NCI-H2171 (cell line): Measurements from ENCODE around the gene PRRC2A.

Experiments
- DNase-seq: peaks from one replicate; lab custom pipeline; 2025; lab: John Stamatoyannopoulos, UW

The PRRC2A gene

GRCh38 chr6:31626952-31627351 is 6.4 kb downstream of the PRRC2A start:
- DNase-seq = no peak

- DNase-seq = no peak
Measured at GRCh38 chr6:31627690-31628287, 7.3 kb downstream of the PRRC2A start.

GRCh38 chr6:31629014-31629413 is 8.5 kb downstream of the PRRC2A start:
- no peak for DNase-seq

GRCh38 chr6:31630177-31630934 is 9.8 kb downstream of the PRRC2A start:
- DNase-seq = no peak

- no peak for DNase-seq
Measured at GRCh38 chr6:31631209-31631608, 10.7 kb downstream of the PRRC2A start.

GRCh38 chr6:31631681-31632278 is 11.3 kb downstream of the PRRC2A start:
- no peak for DNase-seq

- DNase-seq = no peak
Measured at GRCh38 chr6:31632279-31632946, 11.9 kb downstream of the PRRC2A start.

GRCh38 chr6:31633447-31633846 is 12.9 kb downstream of the PRRC2A start:
- no peak for DNase-seq

GRCh38 chr6:31634131-31634530 is 13.6 kb downstream of the PRRC2A start:
- no peak for DNase-seq

GRCh38 chr6:31634969-31635575 is 14.6 kb downstream of the PRRC2A start:
- no peak for DNase-seq

GRCh38 chr6:31636698-31637596 is 16.4 kb downstream of the PRRC2A start:
- no peak for DNase-seq

GRCh38 chr6:31639043-31639442 is 18.5 kb downstream of the PRRC2A start:
- DNase-seq = no peak

GRCh38 chr6:31639449-31639861 is 18.9 kb downstream of the PRRC2A start:
- DNase-seq = no peak

- DNase-seq = no peak
Measured at GRCh38 chr6:31640612-31641011, 20.1 kb downstream of the PRRC2A start.

GRCh38 chr6:31641370-31641769 is 20.9 kb downstream of the PRRC2A start:
- DNase-seq = no peak

- DNase-seq = no peak
Measured at GRCh38 chr6:31642798-31643570, 22.5 kb downstream of the PRRC2A start.

- DNase-seq = no peak
Measured at GRCh38 chr6:31643818-31644454, 23.4 kb downstream of the PRRC2A start.

- DNase-seq = no peak
Measured at GRCh38 chr6:31645325-31645724, 24.8 kb downstream of the PRRC2A start.

GRCh38 chr6:31651602-31652191 is 31.2 kb downstream of the PRRC2A start:
- DNase-seq = peak; percentile 61
